Hepatic stellate cell (primary cell): Measurements from ENCODE around the gene PPP5C.
"Not testable (repeated sequence)": the region's sequence is repeated elsewhere in the genome, so short reads cannot be mapped to it uniquely, and the experiment has no call there.

Experiments
- DNase-seq: peaks from one replicate; pipeline ENCODE4 v3.0.0; 2011; ENCODE audit warnings: low spot score

PPP5C gene

DNA sequence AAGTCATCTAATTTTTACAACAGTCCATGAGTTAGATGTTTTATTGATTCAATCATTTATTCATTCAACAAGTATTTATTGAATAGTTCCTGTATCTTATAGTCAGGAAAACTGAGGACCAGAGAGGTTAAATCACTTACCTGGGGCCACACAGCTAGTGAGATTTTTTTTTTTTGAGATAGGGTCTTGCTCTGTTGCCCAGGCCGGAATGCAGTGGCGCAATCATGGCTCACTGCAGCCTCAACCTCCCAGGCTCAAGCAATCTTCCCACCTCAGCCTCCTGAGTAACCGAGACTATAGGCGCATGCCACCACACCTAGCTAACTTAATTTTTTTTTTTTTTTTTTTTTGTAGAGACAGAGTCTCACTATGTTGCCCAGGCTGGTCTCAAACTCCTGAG is 88.8 kb downstream of the PPP5C start:
- not testable (repeated sequence) for DNase-seq
